Measurements from ENCODE around the gene QSOX1.

- TF ChIP-seq POLR2A (IDR thresholded peaks at IDR 0.05), result no peak
- TF ChIP-seq CTCF (IDR thresholded peaks at IDR 0.05), result no peak
These were observed 75.7 kb downstream of the QSOX1 start for GRCh38 chr1:180230416-180230790.

All from Peyer's patch (tissue), 4 donors.